Jurkat, Clone E6-1 (cell line): ENCODE data around the gene TM7SF3.
A peak's percentile ranks its signal among the peaks of the same experiment; 100 is the strongest.

ENCODE experiments used
- DNase-seq: peaks from one replicate; pipeline ENCODE4 v3.0.0-alpha.2; 2011; ENCODE audit warnings: low read depth, low spot score
- H3K4me3 ChIP-seq: 2 replicates; pipeline ENCODE4 v1.5.1; 2011; ENCODE audit warnings: mild to moderate bottlenecking, low read length, control low read depth, moderate library complexity

Gene TM7SF3

GRCh38 chr12:26939192-26939832 lies 74.9 kb downstream of the TM7SF3 start:
- H3K4me3 ChIP-seq: peak overlapping the region; percentile 92
- DNase-seq: no peak

GRCh38 chr12:26938701-26939062 lies 75.5 kb downstream of the TM7SF3 start:
- no peak for DNase-seq
- H3K4me3 ChIP-seq: peak overlapping the region; percentile 92

- DNase-seq: peak; percentile 97
- H3K4me3 ChIP-seq: peak within 1 kb of the TSS; percentile 92
Measured at GRCh38 chr12:26937863-26938700, 76.1 kb downstream of the TM7SF3 start, which contains the start of the genes FGFR1OP2 and INTS13. Gene FGFR1OP2 (plus strand): TSS chr12:26938470. CDS start chr12:26954159, 15,689 bp downstream. Gene INTS13 (minus strand): TSS chr12:26937981. CDS start chr12:26936803, 1,178 bp downstream.

GRCh38 chr12:26937443-26937862 lies 76.7 kb downstream of the TM7SF3 start:
- no peak for DNase-seq
- H3K4me3 ChIP-seq: peak overlapping the region; percentile 92

- DNase-seq: no peak
- peak overlapping the region; percentile 92 for H3K4me3 ChIP-seq
Measured at GRCh38 chr12:26936559-26937442, 77.4 kb downstream of the TM7SF3 start.

GRCh38 chr12:26935636-26936378 lies 78.4 kb downstream of the TM7SF3 start:
- H3K4me3 ChIP-seq: no peak overlapping the region
- DNase-seq: no peak

- no peak overlapping the region for H3K4me3 ChIP-seq
- DNase-seq: no peak
Measured at GRCh38 chr12:26929590-26929989, 84.6 kb downstream of the TM7SF3 start.

- DNase-seq: no peak
- H3K4me3 ChIP-seq: no peak overlapping the region
Measured at GRCh38 chr12:26928661-26929060, 85.5 kb downstream of the TM7SF3 start.
